PFSK-1 (cell line): ENCODE results near the gene NOXO1.

ENCODE experiments used
- FOXP2 ChIP-seq: optimal IDR thresholded peaks from 2 replicates; pipeline ENCODE3; 2011; ENCODE audit warnings: borderline replicate concordance, control low read depth, inconsistent platforms; ENCODE audit not compliant: insufficient read depth; ENCODE audit errors: extremely low read length, extremely low read depth
- POLR2AphosphoS5 ChIP-seq: IDR thresholded peaks from 2 replicates; pipeline ENCODE4 v1.6.1; 2012; ENCODE audit warnings: low read depth, mild to moderate bottlenecking, control low read depth, low read length, moderate library complexity
- REST ChIP-seq, 2 experiments: IDR thresholded peaks; 2 replicates each; pipeline versions ENCODE4 v1.6.1 to v1.8.0; 2011 to 2012; ENCODE audit warnings: low read depth in 2 of 2, low read length in 2 of 2, control low read depth in 1 of 2, inconsistent platforms in 1 of 2, mild to moderate bottlenecking in 1 of 2, moderate library complexity in 1 of 2; ENCODE audit not compliant: insufficient read depth in 1 of 2
- SIN3A ChIP-seq: IDR thresholded peaks from 2 replicates; pipeline ENCODE4 v1.6.1; 2012; ENCODE audit warnings: mild to moderate bottlenecking, low read length, moderate library complexity, borderline replicate concordance; ENCODE audit not compliant: insufficient read depth
- TAF1 ChIP-seq: IDR thresholded peaks from 2 replicates; pipeline ENCODE4 v1.6.1; 2012; ENCODE audit warnings: low read length, control low read depth, borderline replicate concordance; ENCODE audit not compliant: insufficient read depth

DNA sequence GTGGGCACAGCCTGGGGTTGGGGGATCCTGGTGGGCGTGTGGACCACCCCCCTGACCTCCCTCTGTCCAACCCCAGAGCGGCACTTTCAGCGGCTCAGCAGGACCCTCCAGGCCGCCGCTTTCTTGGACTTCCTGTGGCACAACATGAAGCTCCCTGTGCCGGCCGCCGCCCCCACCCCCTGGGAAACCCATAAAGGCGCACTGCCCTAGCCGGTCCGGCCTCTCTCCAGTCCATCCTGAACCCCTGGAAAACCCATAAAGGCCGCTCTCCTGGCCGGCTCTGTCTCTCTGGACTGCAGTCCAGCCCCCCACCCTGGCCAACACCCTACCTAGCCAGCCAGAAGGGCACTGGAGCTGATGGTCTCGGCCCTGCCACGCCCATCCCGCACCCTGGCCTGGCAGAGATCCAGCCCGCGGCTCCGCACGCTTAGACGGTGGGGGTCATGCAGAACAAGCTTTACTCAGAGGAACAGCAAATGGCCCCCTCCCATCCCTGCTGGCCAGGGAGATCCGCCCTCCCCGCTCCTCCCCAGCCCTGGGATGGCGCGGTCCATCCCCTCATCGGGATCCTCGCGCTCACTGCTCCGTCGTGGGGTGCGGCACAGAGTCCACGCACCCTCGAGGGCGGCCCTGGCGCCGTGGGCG is 2.7 kb downstream of the NOXO1 start:
- TF ChIP-seq REST (IDR thresholded peaks at IDR 0.05; ENCODE audit: insufficient read depth in 1 of 2, low read depth in 2 of 2, low read length in 2 of 2) (no peak), TAF1 (no peak), POLR2AphosphoS5 (no peak), FOXP2 (no peak), SIN3A (no peak)
